ENCODE data around the gene POLR3C. TPM values are rescaled to one million over a fixed set of nuclear protein-coding genes. Genes with fewer than 3 reads are reported as not detected.

Gene POLR3C
- total and polyA plus RNA-seq, 10 of the 15 experiments (the other 5 are each of a cell fraction or from before 2014, with no cell fraction given): 13.0 to 44.8 (median 34.8) TPM

- TF ChIP-seq REST (IDR thresholded peaks at IDR 0.05; ENCODE audit: low read depth, low read length) (no peak), BMI1 (IDR thresholded peaks at IDR 0.05; ENCODE audit: borderline replicate concordance) (no peak), CREM (IDR thresholded peaks at IDR 0.05; ENCODE audit: low read depth) (no peak), BCL3 (IDR thresholded peaks at IDR 0.05; ENCODE audit: borderline replicate concordance, insufficient read depth, low read depth, low read length, poor library complexity, severe bottlenecking) (no peak), ATF7 (IDR thresholded peaks at IDR 0.05; ENCODE audit: low read depth) (no peak), STAT1 (conservative IDR thresholded peaks at IDR 0.05) (no peak), ZNF217 (IDR thresholded peaks at IDR 0.05) (no peak), MEF2A (IDR thresholded peaks at IDR 0.05; ENCODE audit: insufficient read depth, low read depth, low read length) (no peak), BRCA1 (IDR thresholded peaks at IDR 0.05; ENCODE audit: low read depth, low read length) (no peak), USF2 (IDR thresholded peaks at IDR 0.05; ENCODE audit: borderline replicate concordance, low read depth, low read length) (no peak), ZBED1 (IDR thresholded peaks at IDR 0.05; ENCODE audit: borderline replicate concordance) (no peak), PKNOX1 (IDR thresholded peaks at IDR 0.05) (no peak), GABPA (IDR thresholded peaks at IDR 0.05; ENCODE audit: low read depth) (no peak), EED (IDR thresholded peaks at IDR 0.05; ENCODE audit: low read depth) (peak; percentile 74), NBN (IDR thresholded peaks at IDR 0.05) (no peak), CBX5 (IDR thresholded peaks at IDR 0.05; ENCODE audit: low read depth) (no peak), EZH2 (IDR thresholded peaks at IDR 0.05; ENCODE audit: borderline replicate concordance, control insufficient read depth, low read depth, low read length) (no peak), IKZF1 (conservative IDR thresholded peaks at IDR 0.05) (peak; percentile 82), PAX8 (IDR thresholded peaks at IDR 0.05) (no peak), KDM1A (IDR thresholded peaks at IDR 0.05; ENCODE audit: borderline replicate concordance) (no peak), TBL1XR1 (IDR thresholded peaks at IDR 0.05; ENCODE audit: low read depth, low read length) (no peak), PBX3 (IDR thresholded peaks at IDR 0.05; ENCODE audit: insufficient replicate concordance, low read depth, low read length) (no peak), SUPT20H (IDR thresholded peaks at IDR 0.05; ENCODE audit: borderline replicate concordance, control insufficient read depth, low read depth, low read length) (no peak)
These were observed 67.8 kb downstream of the POLR3C start (continued) for GRCh38 chr1:145891587-145892485.

Data from GM12878 (cell line).